HG03460 (cell line): ENCODE data around the gene CCDC78.
"Not testable (repeated sequence)": the region's sequence is repeated elsewhere in the genome, so short reads cannot be mapped to it uniquely, and the experiment has no call there.

Experiments used
- ATAC-seq: cut with Tn5 transposase; IDR thresholded peaks from one replicate; pipeline ENCODE4 v1.9.1; 2021; ENCODE audit not compliant: unreplicated experiment

The CCDC78 gene

DNA sequence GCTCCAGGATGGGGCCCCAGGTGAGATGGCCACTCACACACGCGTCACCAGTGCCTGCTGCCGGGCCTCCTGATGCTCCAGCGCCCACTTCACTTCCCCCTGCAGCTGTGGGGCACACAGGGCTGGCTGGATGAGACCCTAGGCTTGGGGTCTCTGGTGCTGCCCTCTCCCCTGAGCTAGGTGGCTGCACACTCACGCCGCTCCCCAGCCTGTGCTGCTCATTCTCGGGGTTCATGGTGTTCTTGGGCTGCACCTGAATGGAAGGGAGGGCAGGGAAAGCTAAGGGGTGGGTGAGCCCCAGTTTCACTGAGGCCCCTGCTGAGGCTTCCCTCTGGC, 1.2 kb downstream of the CCDC78 start:
- no peak for ATAC-seq

DNA sequence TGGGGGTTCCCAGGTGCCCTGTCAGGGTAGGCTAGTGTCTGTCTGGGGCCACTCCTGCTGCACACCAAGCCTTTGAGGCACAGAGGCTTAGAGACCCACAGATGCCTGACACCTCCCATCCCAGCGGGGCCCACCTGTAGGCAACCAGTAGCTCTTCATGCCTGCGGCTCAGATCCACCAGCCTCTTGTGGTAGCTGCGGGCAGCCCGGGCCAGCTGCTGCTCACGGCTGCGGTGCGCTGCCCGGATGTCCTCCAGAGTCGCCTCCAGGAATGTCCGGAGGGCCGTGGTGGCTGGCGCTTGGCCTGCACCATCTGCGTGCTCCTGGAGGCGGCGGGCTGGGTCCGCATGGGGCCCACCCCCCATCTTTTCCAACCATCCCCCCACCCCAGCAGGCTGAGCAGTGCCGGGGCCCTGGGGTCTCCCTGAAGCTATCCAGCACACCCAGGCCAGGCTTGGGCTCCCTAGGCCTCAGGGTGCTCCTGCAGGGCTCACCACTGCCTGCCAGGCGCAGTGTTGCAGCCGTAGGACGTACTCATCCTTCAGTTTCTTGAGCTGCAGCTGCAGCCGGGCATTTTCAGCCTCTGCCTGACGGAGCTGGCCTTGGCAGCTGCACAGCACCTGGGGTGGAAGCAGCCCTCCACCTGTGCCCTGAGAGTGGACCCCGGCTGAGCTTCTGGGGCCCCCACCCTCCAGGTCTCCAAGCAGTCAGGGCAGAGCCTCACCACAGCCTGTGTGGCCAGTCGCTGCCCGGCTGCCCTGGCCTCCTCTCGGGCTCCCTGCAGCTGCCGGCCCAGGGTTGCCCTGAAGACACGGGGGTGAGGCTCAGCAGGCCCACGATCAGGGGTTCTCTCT, 1.8 kb downstream of the CCDC78 start:
- no peak for ATAC-seq

- no peak for ATAC-seq
Observed at GRCh38 chr16:723695-724094, 2.5 kb downstream of the CCDC78 start.

GRCh38 chr16:722835-723633, 3.2 kb downstream of the CCDC78 start:
- ATAC-seq = no peak

- no peak for ATAC-seq
Observed at GRCh38 chr16:721765-722540, 4.3 kb downstream of the CCDC78 start.

DNA sequence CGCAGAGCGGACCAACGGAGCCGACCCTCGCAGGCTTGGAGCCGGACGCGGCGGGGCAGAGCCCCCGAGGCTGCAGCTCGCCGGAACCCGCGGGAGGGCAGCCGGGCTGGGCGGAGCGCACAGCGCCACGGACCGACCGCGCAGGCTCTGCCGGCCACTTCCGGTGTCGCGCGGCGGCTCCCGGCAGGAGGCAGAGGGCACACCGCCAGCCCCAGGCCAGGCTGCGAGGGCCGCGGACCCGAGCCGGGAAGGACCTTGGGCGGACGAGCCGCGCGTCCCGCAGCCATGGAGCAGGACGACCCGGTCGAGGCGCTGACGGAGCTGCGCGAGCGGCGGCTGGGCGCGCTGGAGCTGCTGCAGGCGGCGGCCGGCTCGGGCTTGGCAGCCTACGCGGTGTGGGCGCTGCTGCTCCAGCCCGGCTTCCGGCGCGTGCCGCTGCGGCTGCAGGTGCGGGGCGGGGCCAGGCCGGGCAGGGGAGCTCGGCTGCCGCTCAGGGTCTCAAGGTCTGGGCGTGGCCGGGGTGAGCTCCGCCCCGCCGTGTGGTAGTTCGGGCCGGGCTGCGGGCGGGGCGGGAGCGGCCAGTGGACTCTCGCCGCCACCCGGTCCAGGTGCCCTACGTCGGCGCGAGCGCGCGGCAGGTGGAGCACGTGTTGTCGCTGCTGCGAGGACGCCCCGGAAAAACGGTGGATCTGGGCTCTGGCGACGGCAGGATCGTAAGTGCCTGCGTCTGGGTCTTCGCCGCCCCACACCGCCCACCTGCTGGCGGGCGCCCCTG, 5.1 kb downstream of the CCDC78 start, which contains the start of gene ANTKMT:
Gene ANTKMT, plus strand, starts transcription at position 157 of the 775 bp plus-strand sequence. Its CDS starts 129 bp downstream, at position 286.
- ATAC-seq = peak; percentile 59

DNA sequence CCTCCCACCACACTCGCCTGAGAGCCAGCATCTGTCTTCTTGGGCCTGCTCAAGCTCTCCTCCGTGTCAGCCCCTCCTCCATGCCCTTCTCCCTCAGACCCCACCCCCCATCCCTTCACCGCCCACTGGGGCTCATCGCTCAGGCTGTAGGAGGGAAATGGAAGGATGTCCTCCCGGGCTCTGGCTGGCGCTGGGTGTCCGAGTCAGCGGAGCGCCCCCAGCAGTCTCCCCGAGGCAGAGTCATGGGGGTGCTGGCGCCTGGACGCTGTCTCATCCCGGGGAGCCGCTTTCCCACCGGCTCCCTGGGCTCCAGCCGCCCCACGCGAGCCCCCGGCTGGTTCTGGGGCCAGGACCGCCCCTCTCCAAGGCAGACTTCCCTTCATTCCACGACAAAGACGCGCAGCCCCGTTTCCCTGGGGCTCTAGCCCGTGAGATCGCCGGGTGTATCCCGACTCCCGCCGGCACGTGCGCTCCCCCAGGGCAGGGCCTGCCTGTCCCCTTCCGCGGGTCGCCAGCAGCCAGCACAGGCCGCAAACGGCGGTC, 5.7 kb downstream of the CCDC78 start:
- ATAC-seq = peak; percentile 29

- no peak for ATAC-seq
Observed at GRCh38 chr16:719815-720446, 6.3 kb downstream of the CCDC78 start.

DNA sequence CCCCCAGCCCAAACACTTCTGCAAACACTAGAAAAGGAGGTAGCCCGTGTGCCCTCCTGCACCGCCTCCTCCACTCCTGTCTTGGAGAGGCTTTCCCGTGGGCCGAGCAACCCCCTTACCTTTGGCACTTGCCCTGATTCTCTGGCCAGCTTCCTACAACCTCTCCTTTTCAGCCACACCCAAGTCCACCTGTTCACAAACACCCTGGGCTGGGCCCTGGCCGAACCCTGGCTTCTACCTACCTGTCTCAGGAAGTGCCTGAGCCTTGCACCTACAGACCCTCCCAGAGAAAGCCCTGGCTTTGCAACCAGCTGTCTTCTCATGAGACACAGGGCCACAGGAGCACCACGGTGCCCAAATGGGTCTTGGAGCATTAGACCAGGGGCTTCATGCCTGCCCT, 7.3 kb downstream of the CCDC78 start:
- ATAC-seq = no peak

DNA sequence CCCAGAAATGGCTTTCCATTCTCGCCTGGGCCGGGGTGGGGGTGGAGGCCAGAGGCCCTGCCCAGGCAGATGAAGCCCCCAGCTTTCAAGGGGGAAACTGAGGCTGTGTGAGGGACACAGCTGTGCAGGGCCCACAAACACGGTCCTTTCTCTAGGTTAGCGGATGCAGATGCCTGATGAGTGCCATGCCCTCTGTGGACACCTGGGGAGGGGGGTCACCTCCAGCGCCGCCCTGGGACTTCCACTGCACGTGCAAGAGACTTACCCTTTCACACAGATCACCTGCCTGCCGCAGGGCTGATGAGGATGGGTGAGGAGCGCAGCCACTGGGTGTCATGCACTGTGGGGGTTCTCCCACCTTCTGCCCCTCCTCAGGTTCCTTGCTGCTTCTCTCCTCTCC, 7.9 kb downstream of the CCDC78 start:
- ATAC-seq = no peak

DNA sequence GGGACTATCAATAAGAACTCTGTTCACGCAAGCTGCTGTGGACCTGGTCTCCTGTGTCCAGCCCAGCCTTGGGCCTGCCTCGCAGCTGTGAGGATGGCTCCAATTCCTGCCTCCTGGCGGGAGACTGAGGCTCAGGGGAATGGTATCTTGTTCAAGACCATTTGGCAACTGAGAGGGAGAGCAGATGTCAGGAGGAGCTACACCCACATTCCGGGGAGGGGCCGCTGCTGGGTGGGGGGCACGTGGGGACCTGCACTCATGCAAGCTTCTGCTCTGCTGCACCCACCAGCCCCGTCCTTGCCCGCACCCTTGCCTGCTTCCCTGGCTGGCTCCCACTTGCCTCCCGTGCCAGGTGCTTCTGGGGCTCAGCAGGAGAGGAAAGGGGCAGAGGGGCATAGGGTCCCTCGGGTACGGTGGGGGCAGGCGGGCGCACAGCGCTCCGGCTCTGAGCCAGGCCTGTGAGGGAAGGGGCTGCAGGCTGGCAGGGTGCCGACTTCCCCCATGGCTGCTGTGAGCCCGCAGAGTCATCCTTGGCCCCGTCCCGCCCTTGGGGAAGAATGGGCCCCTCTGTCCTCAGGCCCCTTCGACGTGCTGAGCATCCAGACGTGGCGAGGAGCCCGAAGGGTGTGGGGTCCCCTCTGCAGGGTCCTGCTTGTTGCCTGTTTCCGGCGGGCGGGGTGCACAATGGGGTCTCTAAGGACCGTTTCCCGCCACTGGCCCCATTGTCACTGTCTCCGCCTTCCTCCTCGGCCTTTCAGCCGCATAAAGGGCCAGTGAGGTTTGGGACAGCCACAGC, 8.6 kb downstream of the CCDC78 start:
- no peak for ATAC-seq

GRCh38 chr16:716768-717325, 9.4 kb downstream of the CCDC78 start:
- ATAC-seq = no peak

DNA sequence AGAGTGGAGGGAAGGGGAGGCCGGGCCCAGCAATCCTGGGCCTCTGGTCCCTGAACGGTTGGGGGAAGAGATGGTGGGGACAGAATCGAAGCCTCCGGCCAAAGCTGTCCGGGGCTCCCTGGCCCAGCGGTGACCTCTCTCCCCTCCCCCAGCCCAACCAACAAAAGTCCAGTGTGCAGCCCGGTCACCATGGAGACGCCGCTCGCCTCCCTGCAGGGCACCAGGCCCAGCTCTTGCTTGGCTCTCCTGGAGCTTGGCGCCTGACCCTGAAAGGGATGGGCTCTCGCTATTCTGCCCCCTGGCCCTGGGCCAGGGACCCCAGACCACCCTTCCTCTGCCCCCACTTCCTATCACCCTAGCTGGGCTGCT, 10.1 kb downstream of the CCDC78 start:
- no peak for ATAC-seq

GRCh38 chr16:715477-716199, 10.6 kb downstream of the CCDC78 start:
- ATAC-seq = peak; percentile 9

DNA sequence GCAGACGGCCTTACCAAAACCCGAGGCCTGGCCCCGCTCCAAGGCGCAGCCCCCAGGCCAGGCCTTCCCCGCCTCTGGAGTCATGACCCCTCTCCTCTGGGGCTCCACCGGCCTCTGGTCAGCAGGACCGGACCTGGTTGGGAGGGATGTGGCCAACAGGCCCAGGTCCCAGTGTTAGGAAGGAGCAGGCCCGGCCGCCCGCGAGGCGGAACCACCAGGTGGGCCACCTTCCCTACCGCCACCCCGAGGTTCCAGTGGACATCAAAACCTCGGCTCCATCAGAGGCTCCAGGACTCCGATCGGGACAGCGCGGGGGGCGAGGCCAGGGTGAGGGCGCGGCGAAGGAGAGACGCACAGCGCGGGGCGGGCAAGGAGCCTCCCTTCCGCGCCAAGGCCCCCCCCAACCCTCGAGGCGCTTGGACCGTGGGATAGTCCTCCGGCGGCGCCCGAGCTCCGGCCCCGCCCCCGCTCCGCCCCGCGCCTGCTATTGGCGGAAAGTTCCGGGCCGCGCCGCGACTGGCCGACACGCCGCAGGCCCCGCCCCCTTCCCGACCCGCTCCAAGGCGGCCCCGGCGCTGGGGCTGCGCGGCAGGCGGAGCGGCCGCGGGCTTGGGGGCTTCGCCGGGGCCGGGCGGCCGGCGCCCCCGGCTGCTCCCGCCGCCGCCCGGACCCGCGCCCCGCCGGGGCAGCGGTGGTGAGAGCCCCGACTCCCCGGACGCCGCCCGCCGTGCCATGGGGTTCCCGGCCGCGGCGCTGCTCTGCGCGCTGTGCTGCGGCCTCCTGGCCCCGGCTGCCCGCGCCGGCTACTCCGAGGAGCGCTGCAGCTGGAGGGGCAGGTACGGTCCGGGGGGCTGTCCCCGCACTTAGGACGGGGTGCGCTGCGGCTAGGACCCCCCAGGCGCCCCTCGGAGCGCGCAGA, 11.4 kb downstream of the CCDC78 start, which contains the start of gene METRN:
Gene METRN, plus strand, starts transcription at position 561 of the 919 bp plus-strand sequence. Its CDS starts 172 bp downstream, at position 733.
- peak; percentile 58 for ATAC-seq

- ATAC-seq = no peak
Observed at GRCh38 chr16:714079-714478, 12.2 kb downstream of the CCDC78 start.

GRCh38 chr16:712740-713250, 13.4 kb downstream of the CCDC78 start:
- ATAC-seq = not testable (repeated sequence)
